Stimulated activated CD4-positive, alpha-beta T cell treated with anti-CD3 and anti-CD28 coated beads, TNF-alpha, amount 100 ng/mL, for 48 hours (primary cell): ENCODE results near the gene PPP3CB.

Experiments used
- DNase-seq, 3 donors: peaks; one replicate each; pipeline ENCODE4 v3.0.0-alpha.2; 2020; ENCODE audit warnings: low read depth in 3 of 3

The PPP3CB gene

DNA sequence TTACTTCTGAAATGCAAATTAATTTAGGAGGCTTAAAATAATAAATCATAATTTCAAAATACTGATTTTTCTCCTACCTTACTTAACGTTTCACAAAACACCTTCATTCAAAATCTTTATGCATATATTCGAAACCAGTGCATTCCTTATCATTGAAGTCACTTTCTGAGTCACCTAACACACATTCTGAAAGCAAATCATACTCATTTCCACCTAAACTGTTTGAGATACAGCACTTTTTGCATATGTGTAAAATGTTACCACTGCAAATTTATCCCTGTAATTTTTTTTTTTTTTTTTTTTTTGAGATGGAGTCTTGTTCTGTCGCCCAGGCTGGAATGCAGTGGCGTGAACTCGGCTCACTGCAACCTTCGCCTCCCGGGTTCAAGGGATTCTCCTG lies 15.7 kb downstream of the PPP3CB start:
- no peak for DNase-seq

DNA sequence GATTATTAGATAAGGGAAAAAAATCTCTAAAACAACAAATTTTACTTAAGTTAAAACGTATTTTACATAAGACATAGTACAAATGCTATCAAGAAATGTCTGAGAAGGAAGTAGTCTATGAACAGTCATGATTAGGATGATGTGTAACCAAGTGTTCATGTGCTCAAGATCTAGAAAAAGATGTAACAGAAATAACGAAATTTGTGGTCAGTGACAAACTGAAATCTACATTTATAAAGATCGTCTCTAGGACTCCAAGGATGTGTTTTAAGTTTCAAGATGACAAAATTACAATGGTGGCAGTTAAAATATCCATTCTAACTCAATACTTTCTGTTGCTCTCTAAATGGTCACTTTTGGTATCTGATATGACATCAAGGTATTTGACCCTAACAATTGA lies 17.2 kb downstream of the PPP3CB start:
- no peak for DNase-seq

DNA sequence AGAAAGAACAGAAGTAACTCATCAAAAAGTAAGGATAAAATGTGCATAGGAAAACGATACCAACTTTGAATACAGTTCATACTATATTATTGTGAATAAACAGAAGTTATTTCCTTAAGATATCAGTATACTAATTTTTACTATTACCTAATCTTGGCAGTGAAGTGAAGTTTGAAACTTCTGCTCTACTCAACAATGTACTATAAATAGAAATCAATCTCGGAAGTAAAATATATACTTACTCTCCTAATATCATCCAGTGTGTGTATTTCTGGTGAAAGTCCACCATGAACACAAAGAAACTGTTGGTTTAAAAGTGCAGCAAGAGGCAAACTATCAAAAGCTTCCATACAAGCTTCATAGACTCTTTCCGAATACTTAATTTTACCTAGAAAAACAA lies 24.6 kb downstream of the PPP3CB start:
- DNase-seq = no peak

DNA sequence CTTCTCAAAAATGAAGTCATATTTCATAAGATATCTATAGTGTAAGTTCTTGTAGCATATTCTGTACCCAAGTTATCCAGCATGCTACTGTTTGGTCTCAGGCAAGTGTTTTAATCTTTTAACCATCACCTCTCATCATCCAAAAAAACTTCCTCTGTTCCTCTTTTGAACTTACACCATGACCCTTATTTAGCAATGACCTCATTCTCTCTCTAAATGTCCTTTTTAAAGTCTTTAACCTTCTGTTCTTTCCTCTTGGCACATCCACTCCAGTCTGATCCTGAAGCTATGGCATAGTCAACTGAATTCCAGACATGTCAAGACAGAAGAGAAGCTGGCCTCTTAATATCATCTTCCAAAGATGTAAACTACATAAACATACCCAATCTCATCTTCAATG lies 26.2 kb downstream of the PPP3CB start:
- DNase-seq = no peak

DNA sequence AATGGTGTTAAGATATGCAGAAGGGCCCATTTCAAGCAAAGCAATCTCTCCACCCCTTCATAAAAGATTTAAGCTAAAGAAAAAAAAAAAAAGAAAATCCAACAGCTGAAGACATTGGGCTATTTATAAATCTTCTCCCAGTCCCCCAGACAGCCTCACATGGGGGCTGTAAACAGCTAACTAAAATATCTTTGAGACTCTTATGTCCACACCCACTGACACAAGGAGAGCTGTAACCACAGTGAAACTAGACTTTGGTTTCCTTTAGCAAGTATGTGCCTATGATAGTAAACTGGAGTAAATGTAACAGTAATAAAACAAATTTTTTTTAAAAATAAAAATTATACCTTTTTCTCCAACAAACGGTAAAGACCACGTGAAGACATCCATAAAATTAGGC lies 28.6 kb downstream of the PPP3CB start:
- DNase-seq = no peak

DNA sequence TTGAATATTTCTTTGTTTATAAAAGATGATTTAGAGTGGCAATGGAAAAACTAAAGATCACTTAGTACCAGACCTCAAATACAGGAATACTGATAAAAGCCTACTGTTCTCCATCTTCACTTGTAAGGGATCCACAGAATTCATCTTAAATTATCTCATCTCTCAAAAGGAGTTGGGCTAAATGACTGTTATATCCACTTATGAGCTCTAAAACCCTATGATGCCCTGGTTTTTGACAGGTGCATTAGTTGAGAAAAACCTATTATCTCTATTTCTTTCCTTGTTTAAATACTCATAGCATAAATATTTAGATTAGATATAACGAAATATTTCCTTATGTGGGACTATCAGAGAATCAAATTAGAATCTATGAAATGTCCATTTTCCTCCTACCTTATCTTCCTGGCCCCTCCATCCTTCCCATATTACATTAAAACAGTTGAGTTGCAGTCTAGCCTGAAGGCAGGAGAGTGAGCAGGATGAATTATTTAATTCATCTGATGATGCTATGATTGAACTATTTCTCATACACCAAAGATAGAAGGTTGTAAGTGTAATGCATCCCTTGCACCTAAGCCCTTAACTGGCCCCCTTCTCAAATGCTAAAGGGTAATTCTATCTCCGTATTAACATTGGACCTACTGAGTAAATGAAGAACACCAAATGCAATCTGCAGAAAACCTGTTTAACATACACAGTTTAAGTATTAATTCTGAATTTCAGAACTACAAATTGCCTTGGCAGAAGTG lies 29.7 kb downstream of the PPP3CB start:
- no peak for DNase-seq

DNA sequence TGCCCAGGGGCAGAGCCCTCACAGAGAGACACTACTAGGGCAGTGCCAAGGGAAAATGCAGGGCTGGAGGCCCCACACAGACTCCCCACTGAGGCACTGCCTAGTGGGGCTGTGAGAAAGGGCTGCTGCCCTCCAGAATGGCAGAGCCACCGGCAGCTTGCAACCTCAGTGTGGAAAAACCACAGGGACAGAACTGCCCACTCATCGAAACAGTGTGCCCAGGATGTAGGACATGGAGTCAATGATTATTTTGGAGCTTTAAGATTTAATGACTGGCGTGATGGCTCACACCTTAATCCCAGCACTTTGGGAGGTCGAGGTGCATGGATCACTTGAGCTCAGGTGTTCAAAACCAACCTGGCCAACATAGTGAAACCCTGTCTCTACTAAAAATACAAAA lies 34.9 kb downstream of the PPP3CB start:
- no peak for DNase-seq

DNA sequence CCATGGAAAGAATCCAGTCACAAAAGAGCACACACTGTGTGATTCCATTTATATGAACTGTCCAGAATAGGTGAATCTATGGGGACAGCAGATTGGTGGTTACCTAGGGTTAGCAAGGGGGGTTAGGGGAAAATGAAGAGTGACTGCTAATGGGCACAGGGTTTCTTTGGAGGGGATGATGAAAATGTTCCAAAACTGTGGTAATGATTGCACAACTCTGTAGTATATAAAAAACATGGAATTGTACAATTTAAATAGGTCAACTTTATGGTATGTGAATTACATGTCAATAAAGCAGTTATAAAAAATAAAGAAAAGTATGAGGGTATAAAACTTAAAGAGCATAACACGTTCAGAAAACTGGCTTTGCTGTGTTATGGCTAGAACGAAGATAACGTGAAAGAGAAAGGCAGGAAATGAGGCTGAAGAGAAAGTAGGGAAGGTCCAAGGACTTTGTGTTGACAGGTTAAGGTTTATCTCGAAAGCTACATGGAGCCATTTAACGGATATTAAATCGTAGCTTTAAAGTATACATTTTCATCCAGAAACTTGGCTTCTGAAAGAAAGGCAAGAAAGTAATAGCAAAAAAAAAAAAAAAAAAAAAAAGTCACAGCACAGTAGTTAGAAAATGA lies 36.0 kb downstream of the PPP3CB start:
- no peak for DNase-seq

DNA sequence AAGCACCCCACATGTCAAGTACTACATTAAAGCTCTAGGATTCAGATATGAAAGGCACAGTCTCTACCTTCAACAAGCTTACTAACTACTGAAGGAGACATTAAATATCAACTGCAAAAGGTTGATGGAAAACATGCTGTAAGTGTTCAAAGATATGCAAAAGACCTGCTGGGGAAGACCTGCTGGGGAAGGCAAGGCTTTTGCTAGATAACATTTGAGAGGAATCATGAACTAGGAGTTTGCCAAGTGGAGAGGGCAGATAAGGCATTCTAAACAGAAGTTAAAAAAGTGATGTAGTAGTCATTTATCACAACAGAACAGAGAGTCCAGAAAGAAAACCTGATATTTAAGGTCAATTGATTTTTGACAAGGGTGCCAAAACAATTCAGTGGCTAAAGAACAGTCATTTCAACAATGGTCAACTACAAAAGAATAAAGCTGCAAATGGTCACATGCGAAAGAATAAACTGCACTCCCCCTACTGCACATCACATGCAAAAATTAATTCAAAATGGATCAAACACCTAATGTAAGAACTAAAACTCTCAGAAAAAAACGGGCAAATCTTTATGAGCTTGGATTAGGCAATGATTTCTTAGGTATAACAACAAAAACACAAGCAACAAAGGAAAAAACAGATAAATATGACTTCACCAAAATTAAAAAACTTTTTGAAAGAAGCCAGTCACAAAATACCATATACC lies 39.5 kb downstream of the PPP3CB start:
- DNase-seq = no peak

DNA sequence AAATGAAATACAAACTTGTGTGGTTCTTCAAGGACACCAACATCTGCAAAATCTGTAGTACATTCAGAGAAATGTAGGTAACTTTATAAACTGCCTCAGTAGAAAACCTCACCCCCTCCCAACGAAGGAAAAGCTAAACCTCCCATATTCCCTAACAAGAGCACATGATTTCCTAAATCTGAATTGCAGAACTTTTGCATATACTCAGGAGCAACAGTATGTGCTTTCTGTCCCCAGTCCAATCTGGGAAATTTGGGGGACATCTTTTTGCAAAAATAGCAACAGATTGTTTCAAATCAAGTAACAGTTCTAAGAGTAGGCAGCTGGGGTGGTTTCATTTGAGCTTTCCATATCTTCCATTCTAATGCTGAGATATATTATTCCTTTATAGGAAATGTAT lies 46.7 kb downstream of the PPP3CB start:
- DNase-seq = no peak

DNA sequence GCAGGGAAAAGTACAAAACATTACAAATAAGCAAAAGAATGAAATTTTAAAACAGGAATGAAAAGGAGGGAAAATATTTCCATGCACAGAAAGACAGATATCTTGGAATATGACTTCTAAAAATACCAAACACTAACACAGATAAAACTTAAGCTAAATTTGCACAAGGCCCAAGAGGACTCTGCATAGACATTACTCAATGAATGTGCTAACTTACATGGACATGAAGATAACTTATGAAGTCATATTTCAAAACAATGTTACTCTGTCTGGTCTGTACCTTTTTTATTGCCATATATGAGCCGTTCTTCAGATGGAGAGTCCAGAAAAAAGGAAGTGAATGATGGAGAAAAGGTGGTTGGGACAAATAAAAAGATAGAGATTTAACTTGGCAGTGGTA lies 47.4 kb downstream of the PPP3CB start:
- no peak for DNase-seq

DNA sequence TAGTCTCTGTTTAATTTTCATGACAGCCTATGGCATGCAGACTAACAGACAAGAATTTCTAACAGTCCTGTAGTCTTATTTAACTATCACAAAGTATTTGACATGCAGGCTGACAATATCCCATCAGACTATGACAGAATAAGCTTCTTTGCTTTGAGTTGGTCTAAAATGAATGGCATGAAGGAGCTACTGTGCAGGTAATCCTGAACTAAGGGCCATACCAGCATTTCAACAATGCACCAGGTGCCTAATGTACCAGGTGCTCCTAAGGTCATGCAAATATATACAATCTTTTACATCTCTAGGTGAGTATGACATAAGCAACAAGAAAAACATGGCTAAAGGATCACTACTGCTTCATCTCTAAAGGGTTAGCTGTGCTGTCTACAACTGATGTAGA lies 48.9 kb downstream of the PPP3CB start:
- DNase-seq = no peak

DNA sequence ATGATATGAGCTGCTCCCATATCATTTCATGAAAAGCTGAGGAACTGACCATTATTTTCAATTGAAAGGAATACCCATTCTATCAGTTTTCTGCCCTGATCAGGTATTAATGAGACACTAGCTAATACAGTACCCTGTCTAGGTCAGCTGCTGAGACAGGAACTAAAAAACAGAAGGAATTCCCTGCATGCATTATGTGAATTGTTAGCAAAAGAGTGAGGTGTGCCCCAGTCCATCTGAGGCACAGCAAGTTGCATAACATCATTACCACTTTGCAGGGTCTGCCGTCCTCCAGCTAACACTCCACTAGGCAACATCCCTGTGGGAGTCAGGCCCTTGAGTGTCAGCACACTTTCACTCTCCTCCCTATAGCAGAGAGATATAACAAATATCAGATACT lies 51.4 kb downstream of the PPP3CB start:
- DNase-seq = no peak

DNA sequence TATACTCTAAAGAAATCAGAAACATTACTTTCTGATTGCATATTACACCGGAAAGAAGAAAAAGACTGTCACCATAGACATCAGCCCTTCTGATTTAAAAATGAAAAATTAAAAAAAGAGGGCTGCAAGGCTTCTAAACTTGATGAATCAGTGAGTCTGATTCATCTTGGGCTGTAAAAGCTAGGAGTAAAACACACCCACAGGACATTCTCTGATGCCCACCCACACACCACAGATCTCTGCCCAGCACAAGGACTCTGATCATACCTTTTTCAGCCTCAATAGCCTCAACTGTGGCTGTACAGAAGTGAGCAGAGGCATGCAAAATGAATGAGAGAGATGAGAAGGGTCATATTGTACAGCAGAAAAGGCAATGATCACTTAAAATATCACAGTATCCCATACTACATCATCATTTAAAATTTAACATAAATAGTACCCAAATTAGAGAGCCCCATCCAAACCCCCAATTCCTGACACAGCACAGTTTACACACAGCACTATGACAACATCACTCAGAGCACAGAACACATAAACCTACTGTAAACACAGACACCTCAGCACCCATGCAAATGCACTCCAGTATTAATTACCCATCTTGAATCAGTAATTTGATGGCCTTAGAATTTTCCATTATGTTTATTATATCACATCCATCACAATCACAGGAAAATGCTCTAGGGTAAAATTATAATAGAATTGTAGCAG lies 56.1 kb downstream of the PPP3CB start:
- no peak for DNase-seq

DNA sequence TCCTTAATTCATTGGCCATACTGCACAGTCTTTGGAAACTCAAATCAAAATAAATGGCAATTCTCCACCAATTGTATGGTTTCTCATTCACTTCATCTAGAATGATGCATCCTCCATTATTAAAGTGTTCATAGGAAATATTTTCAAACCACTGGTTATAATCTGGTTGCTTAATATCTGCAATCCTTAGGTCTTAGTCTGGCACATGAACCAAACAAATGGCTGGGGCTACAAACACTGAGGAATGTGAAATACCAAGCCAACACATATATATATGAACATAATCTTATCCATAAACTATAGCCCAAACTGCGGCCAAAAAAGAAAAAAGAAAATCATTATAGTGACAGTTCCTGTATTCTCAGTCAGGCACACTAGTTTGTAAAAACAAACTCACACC lies 56.8 kb downstream of the PPP3CB start:
- no peak for DNase-seq

DNA sequence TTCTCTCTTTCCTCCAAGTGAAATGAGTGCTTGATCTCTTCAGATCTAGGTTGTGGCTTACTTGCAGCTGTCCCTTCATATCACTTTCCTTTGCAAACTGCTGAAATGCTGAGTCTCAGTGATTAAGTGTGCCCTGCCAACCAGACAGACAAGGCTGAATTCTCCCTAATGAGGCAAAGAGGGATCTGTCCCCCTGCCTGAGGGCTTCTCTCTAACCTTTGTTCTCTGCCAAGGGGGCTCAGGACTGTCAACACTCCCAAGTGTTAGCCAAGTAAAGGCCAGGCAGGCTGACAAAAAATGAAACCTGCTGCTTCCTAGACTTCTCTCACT lies 62.3 kb downstream of the PPP3CB start, which contains the start of gene MSS51:
Gene MSS51, minus strand, starts transcription at position 24 of the 330 bp plus-strand sequence. CDS start 5,277 bp downstream, outside the sequence.
- DNase-seq = no peak

DNA sequence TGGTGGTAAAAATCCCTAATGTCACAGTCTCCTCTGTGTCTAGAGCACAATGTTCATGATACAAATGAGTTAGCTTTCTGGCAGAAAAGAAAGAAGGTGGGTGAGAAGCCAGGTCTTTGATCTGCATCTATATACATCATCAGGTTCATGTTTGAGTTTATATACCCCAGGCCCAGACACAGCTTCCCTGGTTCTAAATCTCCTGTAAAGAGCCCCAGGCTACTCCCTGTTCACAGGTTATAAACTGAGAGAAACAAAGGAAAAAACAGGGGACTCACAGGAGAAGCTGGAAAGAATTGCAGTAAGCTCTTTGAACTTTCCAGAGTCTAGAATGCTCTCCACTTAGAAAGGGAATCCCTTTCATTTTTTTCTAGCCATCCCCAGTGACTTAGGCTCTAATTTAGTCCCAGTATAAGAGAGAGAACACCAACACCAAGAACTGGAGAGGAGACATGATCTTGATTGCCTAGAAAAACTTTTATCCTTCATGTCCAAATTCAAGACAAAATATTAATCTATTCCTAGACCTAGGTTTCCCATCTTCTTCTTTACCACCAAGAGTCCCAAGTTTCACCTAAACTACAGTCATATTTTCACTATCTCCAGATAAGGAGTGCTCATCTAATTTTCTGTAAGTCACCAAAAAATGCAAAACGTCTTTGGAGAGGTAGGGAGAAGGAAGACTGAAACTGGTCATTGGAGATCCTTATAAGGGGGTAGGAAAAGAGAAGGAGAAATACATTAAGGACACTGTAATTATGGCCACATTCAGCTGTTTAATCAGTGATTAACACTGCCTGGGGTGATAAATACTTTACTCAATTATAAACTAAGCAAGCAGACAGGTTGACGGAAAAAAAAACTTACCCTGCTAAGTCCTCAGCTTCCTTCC lies 62.9 kb downstream of the PPP3CB start:
- no peak for DNase-seq

DNA sequence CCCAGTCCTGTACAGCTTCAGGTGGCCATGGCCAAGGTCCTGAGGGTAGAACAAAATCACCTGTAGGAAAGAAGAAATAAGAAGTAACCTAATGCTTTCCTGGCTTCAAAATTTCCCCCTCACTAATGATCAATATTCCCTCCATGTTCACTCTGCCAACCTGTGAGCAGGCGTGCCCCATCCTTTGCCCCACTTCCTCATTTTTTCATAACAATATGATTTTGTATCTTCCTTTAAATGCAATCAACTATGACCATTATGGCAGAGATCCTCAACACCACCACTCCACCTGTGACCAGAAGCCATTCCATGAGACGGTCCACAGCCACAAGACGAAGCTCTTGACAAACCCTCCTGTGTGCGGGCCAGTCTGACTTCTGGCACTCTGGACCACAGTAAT lies 69.5 kb downstream of the PPP3CB start:
- DNase-seq = no peak

DNA sequence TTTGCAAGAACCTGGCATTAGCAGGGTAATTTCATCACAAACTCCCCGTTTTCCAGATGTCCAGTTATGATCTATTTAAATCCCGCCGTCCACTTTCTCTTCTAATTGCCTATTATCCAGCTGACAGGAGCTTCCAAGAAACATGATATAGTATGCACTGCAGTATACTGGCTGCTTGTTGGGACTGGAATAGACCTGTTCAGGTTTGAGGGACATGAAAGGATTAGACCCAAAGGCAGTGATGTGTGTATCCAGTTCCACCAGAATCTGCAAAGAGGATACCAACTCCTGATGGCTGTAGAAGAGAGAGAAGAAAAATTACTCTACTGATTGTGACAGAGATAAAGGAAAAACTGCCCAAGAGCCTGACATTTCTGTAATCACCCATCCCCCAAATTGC lies 71.3 kb downstream of the PPP3CB start:
- DNase-seq = no peak

DNA sequence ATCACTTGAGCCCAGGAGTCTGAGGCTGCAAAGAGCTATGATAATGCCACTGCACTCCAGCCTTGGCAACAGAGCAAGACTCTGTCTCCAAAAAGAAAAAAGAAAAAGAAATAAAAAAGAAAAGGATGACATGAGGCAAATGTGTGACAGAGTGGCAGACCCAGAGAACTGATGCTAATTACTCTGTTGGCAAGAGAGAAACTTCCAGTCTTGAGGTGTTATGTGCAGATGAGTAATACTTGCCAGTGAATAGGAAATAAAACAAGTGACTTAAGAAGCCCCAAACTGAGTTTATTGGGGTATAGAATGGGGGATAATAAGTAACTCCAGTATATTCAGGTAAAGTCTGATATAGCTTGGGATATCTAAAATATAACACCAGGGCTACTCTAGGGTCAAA lies 72.5 kb downstream of the PPP3CB start:
- DNase-seq = no peak

DNA sequence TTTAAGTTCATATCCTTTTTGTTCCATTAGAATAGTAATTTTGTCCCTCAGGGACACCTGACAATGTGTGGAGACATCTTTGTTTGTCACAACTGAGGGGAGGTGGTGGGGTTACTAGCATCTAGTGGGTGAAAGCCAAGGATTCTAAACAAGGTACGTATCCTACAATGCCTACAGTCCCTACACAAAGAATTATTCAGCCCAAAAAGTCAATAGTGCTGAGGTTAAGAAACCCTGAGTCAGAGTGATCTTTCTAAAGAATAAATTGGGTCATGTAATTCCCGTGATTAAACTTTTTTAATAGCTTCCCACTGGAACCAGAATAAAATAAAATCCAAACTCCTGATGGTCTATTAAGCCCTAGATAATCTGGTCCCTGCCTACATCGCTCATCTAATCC lies 79.3 kb downstream of the PPP3CB start:
- no peak for DNase-seq
